Right forelimb (tissue), 1 donor: Measurements from ENCODE around the gene NOB1.

Source experiments
- DNase-seq: peaks from one replicate; pipeline ENCODE4 v3.0.0-alpha.2; 2018

The NOB1 gene

DNA sequence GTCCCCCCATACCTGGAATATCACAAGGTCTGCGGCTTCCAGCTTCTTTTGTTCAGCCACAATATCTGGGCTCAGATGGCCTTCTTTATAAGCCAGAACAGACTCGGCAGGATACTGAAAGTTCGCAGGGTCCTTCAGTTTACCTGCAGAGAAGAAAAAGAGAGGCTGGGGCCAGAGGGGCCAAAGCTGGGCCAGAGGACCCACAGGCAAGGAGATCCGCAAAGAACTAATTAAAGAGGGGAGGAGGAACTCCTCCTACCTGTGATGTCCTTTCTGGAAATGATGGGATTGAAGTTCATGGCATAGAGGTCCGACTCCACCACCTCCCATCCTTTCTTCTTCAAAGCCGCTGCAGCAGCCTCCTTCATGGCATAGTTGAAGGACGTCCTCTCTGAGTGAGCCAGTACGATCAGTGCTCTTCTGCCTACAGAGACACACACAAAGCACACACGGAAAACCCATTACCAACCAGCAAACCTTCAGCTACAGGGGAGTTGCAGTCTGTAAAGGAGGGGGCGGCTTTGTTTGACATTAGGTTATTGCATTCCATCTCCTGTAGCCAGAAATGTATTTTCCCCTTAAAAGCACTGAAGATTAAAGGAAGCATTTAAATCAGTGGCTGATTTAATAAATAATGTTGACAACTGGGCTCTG lies 36.5 kb downstream of the NOB1 start:
- no peak for DNase-seq

DNA sequence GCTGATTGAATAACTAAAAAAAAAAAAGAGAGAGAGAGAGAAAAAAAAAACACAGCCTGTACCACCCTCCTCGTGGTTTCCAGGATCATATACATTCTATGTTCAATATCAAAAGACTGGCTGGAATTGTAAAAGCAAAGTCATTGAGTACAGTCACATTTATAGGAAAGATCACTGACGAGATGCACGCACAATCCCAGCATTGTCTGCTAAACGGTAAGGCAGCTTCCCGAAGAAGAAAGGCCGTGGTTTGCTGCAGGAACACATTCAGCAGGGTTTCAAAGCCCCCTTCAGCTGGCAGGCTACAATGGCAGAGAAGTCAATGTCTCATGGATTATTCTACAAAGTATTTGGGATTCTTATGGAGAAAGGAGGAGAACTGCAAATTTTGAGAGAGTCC lies 37.7 kb downstream of the NOB1 start:
- DNase-seq = no peak

DNA sequence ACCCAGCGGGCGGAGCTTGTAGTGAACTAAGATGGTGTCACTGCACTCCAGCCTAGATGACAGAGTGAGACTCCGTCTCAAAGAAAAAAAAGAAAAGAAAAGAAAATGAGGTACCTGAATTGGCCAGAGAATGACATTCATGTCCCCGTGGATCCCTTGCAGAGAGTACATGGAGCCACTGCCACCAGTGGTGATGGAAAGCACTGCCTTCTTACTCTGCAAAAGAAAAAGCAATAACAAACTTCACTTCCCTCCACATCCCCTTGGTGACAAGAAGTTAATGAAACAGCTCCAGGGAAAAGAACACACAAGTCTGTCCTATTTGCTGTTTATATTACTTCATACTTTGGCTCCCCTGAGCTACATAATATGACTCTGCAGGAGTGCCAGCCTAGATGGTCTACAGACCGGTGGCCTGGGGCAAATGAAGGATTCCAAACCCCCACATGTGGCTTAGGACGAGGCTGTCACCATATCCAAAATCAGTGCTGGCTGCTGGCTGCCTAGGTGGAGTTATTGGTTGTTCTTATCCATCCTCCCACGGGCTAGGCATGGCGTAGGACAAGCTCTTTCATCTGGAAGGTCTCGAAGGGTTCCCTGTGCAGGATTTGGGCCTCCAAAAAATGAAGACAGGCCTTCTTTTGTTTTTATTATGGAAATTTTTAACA lies 41.7 kb downstream of the NOB1 start:
- no peak for DNase-seq

DNA sequence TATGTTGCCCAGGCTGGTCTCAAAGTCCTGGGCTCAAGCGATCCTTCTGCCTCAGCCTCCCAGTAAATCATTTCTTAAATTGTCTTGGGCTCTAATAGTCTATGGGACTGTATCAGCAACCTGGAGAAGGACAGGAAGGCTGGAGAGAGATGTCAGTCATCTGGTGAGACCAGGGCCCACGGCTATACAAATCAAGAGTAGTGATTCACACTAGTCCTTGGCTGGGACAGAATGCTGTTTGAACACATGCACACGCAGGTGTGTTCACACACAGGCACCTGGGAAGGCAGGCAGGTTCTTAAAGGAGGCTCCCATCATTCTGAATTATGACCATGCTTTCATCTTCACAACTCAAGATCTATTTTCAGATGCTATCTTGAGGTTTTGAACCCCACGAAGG lies 42.4 kb downstream of the NOB1 start:
- no peak for DNase-seq

DNA sequence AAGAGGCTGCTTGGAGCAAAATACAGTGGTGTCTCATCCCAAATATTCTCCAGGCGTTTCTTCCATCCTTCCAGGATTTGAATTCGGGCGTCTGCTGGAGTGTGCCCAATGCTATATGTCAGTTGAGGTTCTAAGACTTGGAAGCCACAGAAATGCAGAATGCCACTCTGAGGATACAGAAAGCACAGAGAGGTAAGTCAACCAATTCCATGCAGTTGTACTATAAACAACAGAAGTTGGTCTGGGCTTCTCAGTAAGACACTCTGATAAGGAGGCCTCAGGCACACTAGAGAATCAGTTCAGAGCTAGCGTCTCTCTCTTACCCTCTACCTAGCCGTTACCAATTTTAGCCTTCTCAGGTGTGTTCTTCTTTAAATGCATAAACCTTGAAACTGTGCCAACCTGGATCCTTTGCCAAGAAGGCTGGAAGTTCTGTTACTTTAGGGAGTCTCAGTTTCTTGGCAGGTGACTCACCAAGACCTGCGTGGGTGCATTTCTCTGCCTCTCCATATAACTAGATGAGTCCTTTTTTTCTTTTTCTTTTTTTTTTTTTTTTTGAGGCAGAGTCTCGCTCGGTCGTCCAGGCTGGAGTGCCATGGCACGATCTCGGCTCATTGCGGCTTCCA lies 43.5 kb downstream of the NOB1 start:
- peak; percentile 50 for DNase-seq

GRCh38 chr16:69709456-69710084 lies 45.2 kb downstream of the NOB1 start:
- no peak for DNase-seq

- no peak for DNase-seq
These were observed 46.6 kb downstream of the NOB1 start for GRCh38 chr16:69707920-69708683.

DNA sequence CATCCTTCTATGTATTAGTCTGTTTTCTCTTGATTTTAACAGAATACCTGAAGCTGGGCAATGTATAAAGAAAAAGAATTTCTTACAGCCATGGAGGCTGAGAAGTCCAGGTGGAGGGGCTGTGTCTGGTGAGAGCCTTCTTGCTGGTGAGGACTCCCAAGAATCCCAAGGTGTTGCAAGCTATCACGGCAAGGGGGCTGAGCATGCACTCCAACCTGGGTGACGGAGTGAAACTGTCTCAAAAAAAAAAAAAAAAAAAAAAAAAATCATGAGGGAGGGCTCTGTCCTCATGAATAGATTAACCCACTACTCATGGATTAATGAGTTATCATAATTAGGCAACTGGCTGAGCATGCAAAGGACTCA lies 47.8 kb downstream of the NOB1 start:
- DNase-seq = no peak

GRCh38 chr16:69706256-69706974 lies 48.3 kb downstream of the NOB1 start:
- DNase-seq = no peak

GRCh38 chr16:69703638-69704037 lies 51.1 kb downstream of the NOB1 start:
- DNase-seq = no peak

DNA sequence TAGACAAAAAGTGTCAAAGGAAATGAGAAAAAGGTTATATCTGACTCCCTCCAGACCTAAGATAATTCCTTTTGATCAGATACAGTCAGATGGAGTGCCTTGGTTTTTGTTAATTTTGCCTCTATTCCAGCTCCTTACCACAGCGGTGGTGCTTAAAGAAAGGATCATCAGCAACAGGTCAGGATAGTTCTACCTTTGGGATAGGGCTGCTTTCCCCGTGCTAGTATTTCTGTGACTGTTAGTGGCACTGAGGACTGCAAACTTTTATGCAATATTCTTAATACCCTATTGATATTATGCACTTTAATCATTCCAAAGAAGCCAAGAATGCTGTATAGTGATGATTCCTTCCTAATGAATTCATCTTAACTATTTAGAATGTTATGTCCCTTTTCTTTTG lies 52.9 kb downstream of the NOB1 start:
- no peak for DNase-seq

GRCh38 chr16:69701452-69701851 lies 53.3 kb downstream of the NOB1 start:
- no peak for DNase-seq

DNA sequence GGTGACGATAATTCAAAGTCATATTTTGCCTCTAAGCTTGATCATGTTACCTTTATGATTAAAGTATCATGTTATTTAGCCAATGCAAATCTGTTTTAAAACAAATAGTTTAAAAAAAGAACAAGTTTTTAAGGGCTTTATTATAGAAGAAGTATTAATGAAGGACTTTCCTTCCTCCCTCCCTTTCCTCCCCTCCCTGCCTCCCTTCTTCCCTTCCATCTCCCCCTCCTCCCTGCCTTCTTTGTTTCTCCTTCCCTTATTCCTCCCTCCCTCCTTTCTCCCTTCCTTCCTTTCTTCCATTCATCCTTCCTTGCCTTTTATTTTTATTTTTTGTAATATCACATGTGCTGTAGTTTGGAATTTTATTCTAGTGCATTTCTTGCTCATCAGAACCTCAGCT lies 54.8 kb downstream of the NOB1 start:
- no peak for DNase-seq

GRCh38 chr16:69698404-69698803 lies 56.3 kb downstream of the NOB1 start:
- no peak for DNase-seq

DNA sequence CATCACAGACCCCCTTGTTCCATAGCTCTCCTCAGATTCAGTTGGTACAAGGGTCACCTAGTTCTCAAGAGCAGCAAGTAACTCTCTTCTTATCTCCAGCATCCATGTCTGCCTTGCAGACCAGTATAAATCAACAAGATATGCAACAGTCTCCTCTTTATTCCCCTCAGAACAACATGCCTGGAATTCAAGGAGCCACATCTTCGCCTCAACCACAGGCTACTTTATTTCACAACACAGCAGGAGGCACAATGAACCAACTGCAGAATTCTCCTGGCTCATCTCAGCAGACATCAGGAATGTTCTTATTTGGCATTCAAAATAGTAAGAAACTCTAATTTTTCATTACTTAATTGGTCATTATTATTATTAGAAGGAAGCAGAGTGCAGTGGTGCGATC lies 60.8 kb downstream of the NOB1 start:
- DNase-seq = no peak

- no peak for DNase-seq
These were observed 62.5 kb downstream of the NOB1 start for GRCh38 chr16:69691980-69692911.
